Measurements from ENCODE around the gene SATB1. TPM values are rescaled to one million over a fixed set of nuclear protein-coding genes. Genes with fewer than 3 reads are reported as not detected.

Gene SATB1
- polyA plus RNA-seq, 4 donors, result 8.1 to 30.6 (median 10.1) TPM

- no peaks in the 10 kb centered on the region for H3K9me3 ChIP-seq (ENCODE audit: control insufficient read depth in 2 of 2, insufficient read depth in 1 of 2, low read depth in 1 of 2, low read length in 1 of 2)
- no peaks in the 10 kb centered on the region for H3K27me3 ChIP-seq (ENCODE audit: control insufficient read depth in 3 of 3, insufficient read depth in 3 of 3, low read length in 3 of 3)
- H3K4me3 ChIP-seq (ENCODE audit: low read depth in 1 of 3, low read length in 3 of 3), result no peak overlapping the region
- H3K27ac ChIP-seq (ENCODE audit: low read depth in 1 of 3, low read length in 2 of 3), result no peak overlapping the region
- H3K4me1 ChIP-seq (ENCODE audit: control insufficient read depth in 3 of 3, insufficient read depth in 2 of 3, low read depth in 1 of 3, low read length in 2 of 3), result no peaks in the 10 kb centered on the region
- 93 to 96% (median 96%) methylated on average over 7 of the region's 7 CpGs for WGBS, 3 donors
- DNase-seq, result no peak
- no peak for FAIRE-seq
- peaks cover 0 to 4% (median 3%) of the 10 kb centered on the region in 3 donors for H3K36me3 ChIP-seq (ENCODE audit: control insufficient read depth in 3 of 3, insufficient read depth in 2 of 3, low read depth in 1 of 3, low read length in 3 of 3)
Observed at GRCh38 chr3:18370672-18371071, 54.5 kb downstream of the SATB1 start.

GRCh38 chr3:18369551-18370185 is 55.5 kb downstream of the SATB1 start:
- Histone ChIP-seq H3K4me3 (ENCODE audit: low read depth in 1 of 3, low read length in 3 of 3) (no peak overlapping the region), H3K27ac (ENCODE audit: low read depth in 1 of 3, low read length in 2 of 3) (no peak overlapping the region), H3K36me3 (ENCODE audit: control insufficient read depth in 3 of 3, insufficient read depth in 2 of 3, low read depth in 1 of 3, low read length in 3 of 3) (peaks cover 0 to 4% (median 3%) of the 10 kb centered on the region in 3 donors), H3K9me3 (ENCODE audit: control insufficient read depth in 2 of 2, insufficient read depth in 1 of 2, low read depth in 1 of 2, low read length in 1 of 2) (no peaks in the 10 kb centered on the region), H3K27me3 (ENCODE audit: control insufficient read depth in 3 of 3, insufficient read depth in 3 of 3, low read length in 3 of 3) (no peaks in the 10 kb centered on the region), H3K4me1 (ENCODE audit: control insufficient read depth in 3 of 3, insufficient read depth in 2 of 3, low read depth in 1 of 3, low read length in 2 of 3) (no peaks in the 10 kb centered on the region)
- 15 to 52% (median 30%) methylated on average over 13 of the region's 13 CpGs for WGBS, 3 donors
- peak; percentile 9 to 44 for DNase-seq
- no peak for FAIRE-seq

GRCh38 chr3:18366258-18366657 is 58.9 kb downstream of the SATB1 start:
- no peaks in the 10 kb centered on the region for H3K4me1 ChIP-seq (ENCODE audit: control insufficient read depth in 3 of 3, insufficient read depth in 2 of 3, low read depth in 1 of 3, low read length in 2 of 3)
- DNase-seq (no peak), FAIRE-seq (no peak)
- H3K36me3 ChIP-seq (ENCODE audit: control insufficient read depth in 3 of 3, insufficient read depth in 2 of 3, low read depth in 1 of 3, low read length in 3 of 3), result peaks cover 0 to 3% (median 0%) of the 10 kb centered on the region in 3 donors
- WGBS, 3 donors, result 92 to 94% (median 93%) methylated on average over 3 of the region's 3 CpGs
- no peak overlapping the region for H3K27ac ChIP-seq (ENCODE audit: low read depth in 1 of 3, low read length in 2 of 3)
- H3K4me3 ChIP-seq (ENCODE audit: low read depth in 1 of 3, low read length in 3 of 3), result no peak overlapping the region
- no peaks in the 10 kb centered on the region for H3K9me3 ChIP-seq (ENCODE audit: control insufficient read depth in 2 of 2, insufficient read depth in 1 of 2, low read depth in 1 of 2, low read length in 1 of 2)
- no peaks in the 10 kb centered on the region for H3K27me3 ChIP-seq (ENCODE audit: control insufficient read depth in 3 of 3, insufficient read depth in 3 of 3, low read length in 3 of 3)

GRCh38 chr3:18363338-18363737 is 61.8 kb downstream of the SATB1 start:
- 88 to 98% (median 92%) methylated on average over 2 of the region's 2 CpGs for WGBS, 3 donors
- no peak for DNase-seq
- H3K27ac ChIP-seq (ENCODE audit: low read depth in 1 of 3, low read length in 2 of 3), result no peak overlapping the region
- FAIRE-seq, result no peak
- no peaks in the 10 kb centered on the region for H3K4me1 ChIP-seq (ENCODE audit: control insufficient read depth in 3 of 3, insufficient read depth in 2 of 3, low read depth in 1 of 3, low read length in 2 of 3)
- no peaks in the 10 kb centered on the region for H3K9me3 ChIP-seq (ENCODE audit: control insufficient read depth in 2 of 2, insufficient read depth in 1 of 2, low read depth in 1 of 2, low read length in 1 of 2)
- H3K27me3 ChIP-seq (ENCODE audit: control insufficient read depth in 3 of 3, insufficient read depth in 3 of 3, low read length in 3 of 3), result no peaks in the 10 kb centered on the region
- H3K4me3 ChIP-seq (ENCODE audit: low read depth in 1 of 3, low read length in 3 of 3), result no peak overlapping the region
- peaks cover 0 to 3% (median 0%) of the 10 kb centered on the region in 3 donors for H3K36me3 ChIP-seq (ENCODE audit: control insufficient read depth in 3 of 3, insufficient read depth in 2 of 3, low read depth in 1 of 3, low read length in 3 of 3)

GRCh38 chr3:18357747-18358146 is 67.4 kb downstream of the SATB1 start:
- FAIRE-seq (no peak), DNase-seq (no peak)

GRCh38 chr3:18355832-18356231 is 69.3 kb downstream of the SATB1 start:
- no peaks in the 10 kb centered on the region for H3K27me3 ChIP-seq (ENCODE audit: control insufficient read depth in 3 of 3, insufficient read depth in 3 of 3, low read length in 3 of 3)
- H3K9me3 ChIP-seq (ENCODE audit: control insufficient read depth in 2 of 2, insufficient read depth in 1 of 2, low read depth in 1 of 2, low read length in 1 of 2), result no peaks in the 10 kb centered on the region
- peaks cover 0 to 10% (median 2%) of the 10 kb centered on the region in 3 donors for H3K36me3 ChIP-seq (ENCODE audit: control insufficient read depth in 3 of 3, insufficient read depth in 2 of 3, low read depth in 1 of 3, low read length in 3 of 3)
- no peak overlapping the region for H3K4me3 ChIP-seq (ENCODE audit: low read depth in 1 of 3, low read length in 3 of 3)
- FAIRE-seq (no peak), DNase-seq (no peak)
- no peaks in the 10 kb centered on the region for H3K4me1 ChIP-seq (ENCODE audit: control insufficient read depth in 3 of 3, insufficient read depth in 2 of 3, low read depth in 1 of 3, low read length in 2 of 3)
- 89 to 93% (median 91%) methylated on average over 2 of the region's 2 CpGs for WGBS, 3 donors
- no peak overlapping the region for H3K27ac ChIP-seq (ENCODE audit: low read depth in 1 of 3, low read length in 2 of 3)

More at GRCh38 chr3:18357747-18358146, 67.4 kb downstream of the SATB1 start:
- Histone ChIP-seq H3K4me3 (ENCODE audit: low read depth in 1 of 3, low read length in 3 of 3) (no peak overlapping the region), H3K4me1 (ENCODE audit: control insufficient read depth in 3 of 3, insufficient read depth in 2 of 3, low read depth in 1 of 3, low read length in 2 of 3) (no peaks in the 10 kb centered on the region), H3K9me3 (ENCODE audit: control insufficient read depth in 2 of 2, insufficient read depth in 1 of 2, low read depth in 1 of 2, low read length in 1 of 2) (no peaks in the 10 kb centered on the region), H3K27me3 (ENCODE audit: control insufficient read depth in 3 of 3, insufficient read depth in 3 of 3, low read length in 3 of 3) (no peaks in the 10 kb centered on the region), H3K27ac (ENCODE audit: low read depth in 1 of 3, low read length in 2 of 3) (no peak overlapping the region), H3K36me3 (ENCODE audit: control insufficient read depth in 3 of 3, insufficient read depth in 2 of 3, low read depth in 1 of 3, low read length in 3 of 3) (peaks cover 0 to 2% (median 0%) of the 10 kb centered on the region in 3 donors)

- WGBS, 3 donors, result 70 to 89% (median 87%) methylated on average over 5 of the region's 5 CpGs
Observed at GRCh38 chr3:18354701-18355100, 70.4 kb downstream of the SATB1 start.

GRCh38 chr3:18351823-18352744 is 73.1 kb downstream of the SATB1 start:
- 79 to 87% (median 84%) methylated on average over 12 of the region's 12 CpGs for WGBS, 3 donors
- Histone ChIP-seq H3K27ac (ENCODE audit: low read depth in 1 of 3, low read length in 2 of 3) (no peak overlapping the region), H3K9me3 (ENCODE audit: control insufficient read depth in 2 of 2, insufficient read depth in 1 of 2, low read depth in 1 of 2, low read length in 1 of 2) (peaks cover 0 to 1% of the 10 kb centered on the region in 2 donors), H3K4me3 (ENCODE audit: low read depth in 1 of 3, low read length in 3 of 3) (no peak overlapping the region), H3K36me3 (ENCODE audit: control insufficient read depth in 3 of 3, insufficient read depth in 2 of 3, low read depth in 1 of 3, low read length in 3 of 3) (peaks cover 4 to 15% (median 7%) of the 10 kb centered on the region in 3 donors), H3K27me3 (ENCODE audit: control insufficient read depth in 3 of 3, insufficient read depth in 3 of 3, low read length in 3 of 3) (no peaks in the 10 kb centered on the region), H3K4me1 (ENCODE audit: control insufficient read depth in 3 of 3, insufficient read depth in 2 of 3, low read depth in 1 of 3, low read length in 2 of 3) (no peaks in the 10 kb centered on the region)
- FAIRE-seq (no peak), DNase-seq (peak in 1 of 2 donors; percentile 8)

More at GRCh38 chr3:18354701-18355100, 70.4 kb downstream of the SATB1 start:
- Histone ChIP-seq H3K27ac (ENCODE audit: low read depth in 1 of 3, low read length in 2 of 3) (no peak overlapping the region), H3K36me3 (ENCODE audit: control insufficient read depth in 3 of 3, insufficient read depth in 2 of 3, low read depth in 1 of 3, low read length in 3 of 3) (peaks cover 0 to 10% (median 2%) of the 10 kb centered on the region in 3 donors), H3K9me3 (ENCODE audit: control insufficient read depth in 2 of 2, insufficient read depth in 1 of 2, low read depth in 1 of 2, low read length in 1 of 2) (no peaks in the 10 kb centered on the region), H3K4me1 (ENCODE audit: control insufficient read depth in 3 of 3, insufficient read depth in 2 of 3, low read depth in 1 of 3, low read length in 2 of 3) (no peaks in the 10 kb centered on the region), H3K27me3 (ENCODE audit: control insufficient read depth in 3 of 3, insufficient read depth in 3 of 3, low read length in 3 of 3) (no peaks in the 10 kb centered on the region), H3K4me3 (ENCODE audit: low read depth in 1 of 3, low read length in 3 of 3) (no peak overlapping the region)
- FAIRE-seq (no peak), DNase-seq (no peak)

Measured in small intestine (tissue), 7 donors.